Panc1 (cell line): ENCODE data around the gene CTXND1. TPM values are rescaled to one million over a fixed set of nuclear protein-coding genes. Genes with fewer than 3 reads are reported as not detected.
A peak's percentile ranks its signal among the peaks of the same experiment; 100 is the strongest.

Experiments used
- ATAC-seq: fragments of 200-7000 bp; cut with Tn5 transposase; 2 replicates; pipeline ENCODE4 v1.9.1; 2020; ENCODE audit warnings: mild to moderate bottlenecking, moderate library complexity
- BruUV-seq: library from RNA; stranded (reverse); fragments of 400-500 nt; replicated peaks from 2 replicates; lab custom pipeline; 2021; lab: Mats Ljungman, UMichigan
- CTCF ChIA-PET: fragments of 300-600 bp; sonication (Branson Sonifier 250); formaldehyde crosslinking; loops from one replicate; lab custom pipeline; 2022; ENCODE audit warnings: antibody characterized with exemption; lab: Charles Lee
- POLR2A ChIA-PET: fragments of 300-600 bp; sonication (Branson Sonifier 250); formaldehyde crosslinking; loops from one replicate; lab custom pipeline; 2022; ENCODE audit warnings: antibody characterized with exemption; lab: Charles Lee
- DNase-seq: peaks from one replicate; pipeline ENCODE4 v3.0.0-alpha.2; 2010; ENCODE audit warnings: low read depth, low spot score
- H3K27ac ChIP-seq: 2 replicates; pipeline ENCODE4 v1.5.1; 2011; ENCODE audit warnings: mild to moderate bottlenecking, low read length, inconsistent platforms
- H3K27me3 ChIP-seq: fragments of 200-500 bp; sonication (Bioruptor generic); 2 replicates; pipeline ENCODE4 v1.6.0; 2014; ENCODE audit warnings: low read length, inconsistent platforms; ENCODE audit not compliant: control insufficient read depth, insufficient read depth
- H3K36me3 ChIP-seq: fragments of 200-500 bp; sonication (Bioruptor generic); 2 replicates; pipeline ENCODE4 v1.5.1; 2014; ENCODE audit warnings: inconsistent platforms, mild to moderate bottlenecking, low read length, moderate library complexity; ENCODE audit not compliant: control insufficient read depth, insufficient read depth
- H3K4me1 ChIP-seq: 2 replicates; pipeline ENCODE4 v1.5.1; 2011; ENCODE audit warnings: inconsistent platforms, mild to moderate bottlenecking, low read length, moderate library complexity; ENCODE audit not compliant: control insufficient read depth, insufficient read depth
- H3K4me3 ChIP-seq, 2 experiments: 2 replicates each; pipeline ENCODE4 v1.5.1; 2011 to 2012; ENCODE audit warnings: low read depth in 2 of 2, low read length in 2 of 2, mild to moderate bottlenecking in 2 of 2, inconsistent platforms in 1 of 2, moderate library complexity in 1 of 2
- H3K9me3 ChIP-seq: fragments of 200-500 bp; sonication (Bioruptor generic); 2 replicates; pipeline ENCODE4 v1.5.1; 2014; ENCODE audit warnings: low read depth, mild to moderate bottlenecking, inconsistent platforms, low read length, moderate library complexity; ENCODE audit not compliant: control insufficient read depth, insufficient read depth
- CTCF ChIP-seq: fragments of 450-650 bp; IDR thresholded peaks from 2 replicates; pipeline ENCODE4 v1.5.1; 2017; ENCODE audit warnings: mild to moderate bottlenecking
- POLR2AphosphoS5 ChIP-seq: IDR thresholded peaks from 2 replicates; pipeline ENCODE4 v1.6.1; 2012; ENCODE audit warnings: mild to moderate bottlenecking, low read depth, low read length, moderate library complexity
- REST ChIP-seq, 2 experiments: IDR thresholded peaks; 2 replicates each; pipeline ENCODE4 v1.6.1; 2011 to 2012; ENCODE audit warnings: low read depth in 2 of 2, control low read depth in 1 of 2, low read length in 1 of 2, mild to moderate bottlenecking in 1 of 2, moderate library complexity in 1 of 2; ENCODE audit not compliant: insufficient read depth in 1 of 2
- SIN3A ChIP-seq: IDR thresholded peaks from 2 replicates; pipeline ENCODE4 v1.6.1; 2012; ENCODE audit warnings: low read depth, mild to moderate bottlenecking, low read length, moderate library complexity, borderline replicate concordance; ENCODE audit not compliant: insufficient read depth
- TCF7L2 ChIP-seq: IDR thresholded peaks from 2 replicates; pipeline ENCODE4 v1.6.1; 2011; ENCODE audit warnings: mild to moderate bottlenecking, low read depth, low read length, inconsistent platforms
- in situ Hi-C: cut with HindIII; loops from 2 replicates; pipeline ENCODE4 v1.10.0; 2016; ENCODE audit warnings: low sequenced_read_pairs, low pct_unique_long_range_greater_than_20kb
- intact Hi-C: fragments of 100-400 bp; cut with micrococcal nuclease; formaldehyde crosslinking; loops from one replicate; pipeline ENCODE4 v1.10.0; 2022; ENCODE audit not compliant: unreplicated experiment
- total RNA-seq: library from RNA; stranded (reverse); gene quantifications from one replicate; pipeline ENCODE4 v1.2.1, GENCODE V29; 2021; ENCODE audit not compliant: unreplicated experiment

The CTXND1 gene
- total RNA-seq, 1 experiment from 2014 or later = not detected

- DNase-seq (no peak), ATAC-seq (no peak)
- H3K9me3 ChIP-seq = no peaks in the 10 kb centered on the region
- TF ChIP-seq CTCF (no peak), TCF7L2 (no peak), REST (IDR thresholded peaks at IDR 0.05; ENCODE audit: insufficient read depth in 1 of 2, low read depth in 2 of 2, low read length in 1 of 2) (no peak), SIN3A (no peak), POLR2AphosphoS5 (no peak)
- no peak overlapping the region for H3K4me3 ChIP-seq
- peaks cover 2% of the 10 kb centered on the region for H3K36me3 ChIP-seq
- intact Hi-C loops (no loop called here), in situ Hi-C loops (no loop called here)
- CTCF ChIA-PET = no interaction called here
- BruUV-seq = no TSS peak
- POLR2A ChIA-PET = no interaction called here
- no peaks in the 10 kb centered on the region for H3K4me1 ChIP-seq
- H3K27me3 ChIP-seq = no peaks in the 10 kb centered on the region
- H3K27ac ChIP-seq = no peak overlapping the region
Measured at GRCh38 chr15:80186066-80186465, 65.9 kb downstream of the CTXND1 start.

- ChIA-PET CTCF (no interaction called here), POLR2A (no interaction called here)
- Histone ChIP-seq H3K4me1 (no peaks in the 10 kb centered on the region), H3K36me3 (peaks cover 2% of the 10 kb centered on the region), H3K27me3 (no peaks in the 10 kb centered on the region), H3K9me3 (no peaks in the 10 kb centered on the region), H3K27ac (no peak overlapping the region), H3K4me3 (no peak overlapping the region)
- ATAC-seq (no peak), DNase-seq (no peak)
- intact Hi-C loops (no loop called here), in situ Hi-C loops (no loop called here)
- no TSS peak for BruUV-seq
- TF ChIP-seq CTCF (peak; percentile 5; the same call in 1 of the 2 replicates), SIN3A (no peak), POLR2AphosphoS5 (no peak), REST (IDR thresholded peaks at IDR 0.05; ENCODE audit: insufficient read depth in 1 of 2, low read depth in 2 of 2, low read length in 1 of 2) (no peak), TCF7L2 (no peak)
Measured at GRCh38 chr15:80185152-80185551, 66.9 kb downstream of the CTXND1 start.
